CD14-positive monocyte (primary cell): Measurements from ENCODE around the gene SLC35E4. TPM values are rescaled to one million over a fixed set of nuclear protein-coding genes. Genes with fewer than 3 reads are reported as not detected.

Experiments used
- DNase-seq, 3 donors: peaks; one replicate each; pipeline ENCODE4 v3.0.0-alpha.2; 2011 to 2022
- H2AFZ ChIP-seq: 2 replicates; pipeline ENCODE4 v1.6.0; 2012; ENCODE audit warnings: mild to moderate bottlenecking, low read depth, low read length, inconsistent platforms; ENCODE audit not compliant: insufficient read depth, poor library complexity, severe bottlenecking
- H3K27ac ChIP-seq, 2 donors: 1 replicate in 1 of 2; 2 replicates in 1 of 2; pipeline ENCODE4 v1.5.1; 2012 to 2013; ENCODE audit warnings: low read length in 2 of 2, control low read depth in 1 of 2, inconsistent platforms in 1 of 2, low read depth in 1 of 2, mild to moderate bottlenecking in 1 of 2
- H3K27me3 ChIP-seq, 2 donors: one replicate each; pipeline versions ENCODE4 v1.6.0 to v1.6.1; 2011 to 2013; ENCODE audit warnings: low read length in 2 of 2; ENCODE audit not compliant: control insufficient read depth in 2 of 2, insufficient read depth in 2 of 2
- H3K36me3 ChIP-seq, 2 donors: replicated peaks in 1 of 2; 1 replicate in 1 of 2; 2 replicates in 1 of 2; pipeline versions ENCODE4 v1.5.1 to v1.6.1; 2012 to 2013; ENCODE audit warnings: low read length in 2 of 2, control low read depth in 1 of 2, inconsistent platforms in 1 of 2, mild to moderate bottlenecking in 1 of 2; ENCODE audit not compliant: insufficient read depth in 2 of 2, control insufficient read depth in 1 of 2
- H3K4me1 ChIP-seq, 2 donors: 1 replicate in 1 of 2; 2 replicates in 1 of 2; pipeline versions ENCODE4 v1.5.1 to v1.6.1; 2012 to 2013; ENCODE audit warnings: low read length in 2 of 2, control low read depth in 1 of 2, inconsistent platforms in 1 of 2, mild to moderate bottlenecking in 1 of 2, moderate library complexity in 1 of 2; ENCODE audit not compliant: insufficient read depth in 2 of 2, control insufficient read depth in 1 of 2
- H3K4me2 ChIP-seq: replicated peaks from 2 replicates; pipeline ENCODE3; 2012; ENCODE audit warnings: low read length, moderate library complexity, mild to moderate bottlenecking; ENCODE audit not compliant: poor library complexity, severe bottlenecking; ENCODE audit errors: extremely low read depth
- H3K4me3 ChIP-seq, 3 experiments: fragments of 200-600 bp in 1 of 3; sonication (generic) in 1 of 3; replicated peaks in 1 of 3; 1 replicate in 2 of 3; 2 replicates in 1 of 3; pipeline ENCODE4 v1.5.1; 2011 to 2013; ENCODE audit warnings: low read length in 3 of 3, mild to moderate bottlenecking in 3 of 3, control low read depth in 2 of 3, low read depth in 2 of 3, inconsistent platforms in 1 of 3, moderate library complexity in 1 of 3
- H3K79me2 ChIP-seq: 2 replicates; pipeline ENCODE4 v1.6.0; 2012; ENCODE audit warnings: mild to moderate bottlenecking, control low read depth, inconsistent platforms, low read length, moderate library complexity; ENCODE audit not compliant: insufficient read depth
- H3K9ac ChIP-seq: 2 replicates; pipeline ENCODE4 v1.6.0; 2017; ENCODE audit warnings: low read length, mild to moderate bottlenecking; ENCODE audit not compliant: insufficient read depth, poor library complexity, severe bottlenecking
- H3K9me3 ChIP-seq, 2 donors: replicated peaks in 1 of 2; 1 replicate in 1 of 2; 2 replicates in 1 of 2; pipeline versions ENCODE4 v1.5.1 to v1.6.1; 2012 to 2013; ENCODE audit warnings: low read length in 2 of 2, control low read depth in 1 of 2; ENCODE audit not compliant: control insufficient read depth in 1 of 2, insufficient read depth in 1 of 2
- H4K20me1 ChIP-seq: 2 replicates; pipeline ENCODE4 v1.6.0; 2012; ENCODE audit warnings: mild to moderate bottlenecking, low read length, control low read depth, moderate library complexity; ENCODE audit not compliant: insufficient read depth
- H3K27ac Mint-ChIP-seq, 7 donors: one replicate each; pipeline ENCODE4 v1.8.0; 2020; ENCODE audit warnings: mild to moderate bottlenecking in 7 of 7, mixed read lengths in 7 of 7, moderate library complexity in 6 of 7, inconsistent platforms in 2 of 7
- H3K27me3 Mint-ChIP-seq, 3 donors: one replicate each; pipeline ENCODE4 v1.8.0; 2021 to 2022; ENCODE audit warnings: low read depth in 3 of 3, mild to moderate bottlenecking in 3 of 3, mixed read lengths in 3 of 3, moderate library complexity in 3 of 3, inconsistent platforms in 1 of 3
- H3K36me3 Mint-ChIP-seq, 2 donors: one replicate each; pipeline ENCODE4 v1.8.0; 2020; ENCODE audit warnings: mixed read lengths in 2 of 2, inconsistent platforms in 1 of 2, mild to moderate bottlenecking in 1 of 2
- H3K4me1 Mint-ChIP-seq: one replicate; pipeline ENCODE4 v1.8.0; 2020; ENCODE audit warnings: mild to moderate bottlenecking, mixed read lengths
- H3K4me3 Mint-ChIP-seq, 2 donors: one replicate each; pipeline ENCODE4 v1.8.0; 2020; ENCODE audit warnings: mild to moderate bottlenecking in 2 of 2, mixed read lengths in 2 of 2, moderate library complexity in 1 of 2
- H3K9me3 Mint-ChIP-seq, 7 donors: one replicate each; pipeline ENCODE4 v1.8.0; 2020 to 2022; ENCODE audit warnings: mixed read lengths in 7 of 7, mild to moderate bottlenecking in 6 of 7, moderate library complexity in 6 of 7, inconsistent platforms in 2 of 7
- WGBS: methylation state at CpG from one replicate; pipeline ENCODE4 v1.1.5; 2013; ENCODE audit warnings: missing lambda C conversion rate; ENCODE audit not compliant: insufficient coverage; 5-methylcytosine and 5-hydroxymethylcytosine counted together
- intact Hi-C, 2 donors: fragments of 100-400 bp; cut with micrococcal nuclease; formaldehyde crosslinking; loops; one replicate each; pipeline versions ENCODE4 v1.15.0 to v1.15.1; 2023
- polyA plus RNA-seq, 3 donors: library from polyadenylated mRNA; depleted of rRNA in 1 of 3; unstranded in 2 of 3; stranded (reverse) in 1 of 3; fragments of 300-500 nt in 2 of 3; fragments of >200 nt in 1 of 3; fragmentation: Illumina TruSeq in 2 of 3; gene quantifications; 1 replicate in 2 of 3; 2 replicates in 1 of 3; pipeline ENCODE4 v1.2.3, GENCODE V29; 2012 to 2021
- TF ChIP-seq, protein P1 (sequence below): fragments of 200-600 bp; IDR thresholded peaks from one replicate; pipeline ENCODE4 v1.8.0; 2022; ENCODE audit warnings: antibody characterized with exemption, mild to moderate bottlenecking

SLC35E4 gene
- polyA plus RNA-seq, 3 donors = 1.4 to 2.4 (median 1.6) TPM

DNA sequence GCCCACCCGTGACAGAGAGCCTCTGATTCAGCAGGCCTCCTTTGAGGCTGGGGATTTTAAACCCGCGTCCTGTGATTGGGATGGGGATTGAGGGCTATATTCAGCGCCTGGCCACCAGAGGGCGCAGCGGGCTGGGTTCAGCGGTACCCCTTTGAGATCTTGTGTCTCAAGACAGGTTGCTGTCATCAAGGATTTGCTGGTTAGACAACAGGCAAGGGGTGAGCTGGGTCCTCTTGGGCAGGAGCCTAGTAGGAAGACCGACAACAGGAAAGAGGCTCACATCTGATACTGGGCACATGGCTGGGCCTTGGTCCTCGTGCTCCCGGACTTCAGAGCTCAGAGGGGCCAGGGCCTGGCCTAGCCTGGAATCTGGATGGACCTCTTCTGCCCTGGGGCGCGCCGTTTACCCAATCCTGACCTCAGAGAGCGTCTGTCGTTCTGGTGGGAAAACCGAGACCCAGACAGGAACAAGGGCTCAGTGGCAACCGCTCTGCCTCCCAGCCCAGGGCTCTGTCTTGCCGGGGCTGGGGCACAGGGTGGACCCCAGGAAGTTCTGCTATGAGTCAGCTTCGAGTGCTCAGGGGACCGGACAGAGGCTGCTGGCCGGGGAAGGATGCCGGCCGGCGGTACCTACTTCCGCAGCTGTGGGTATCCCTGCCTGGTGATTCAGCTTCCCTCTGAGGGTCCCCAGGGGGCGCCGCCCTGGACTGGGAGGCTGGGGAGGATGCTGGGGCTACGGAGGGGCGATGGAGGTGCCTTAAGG lies 929 bp upstream of the SLC35E4 start:
- peaks cover 0 to 6% of the 10 kb centered on the region in 2 donors for H3K27me3 ChIP-seq
- peaks cover 21% of the 10 kb centered on the region for H3K4me1 Mint-ChIP-seq
- H3K4me3 ChIP-seq = peak overlapping the region; percentile 29 to 79 (median 55)
- H3K9me3 ChIP-seq = no peaks in the 10 kb centered on the region
- H3K27ac Mint-ChIP-seq = peak overlapping the region; percentile 92 to 98 (median 93)
- H3K36me3 Mint-ChIP-seq = no peaks in the 10 kb centered on the region
- H2AFZ ChIP-seq = peak overlapping the region; percentile 87
- peaks cover 4 to 11% (median 5%) of the 10 kb centered on the region in 3 donors for H3K27me3 Mint-ChIP-seq
- intact Hi-C loops = loop anchor here in 1 of 2 donors (1.0 to 2.0 kb wide), 4 partner anchors 14 to 120 kb away; partner anchors contain the start of genes DUSP18 and TCN2
- H3K79me2 ChIP-seq = no peaks in the 10 kb centered on the region
- no peaks in the 10 kb centered on the region for H4K20me1 ChIP-seq
- H3K9ac ChIP-seq = peak overlapping the region; percentile 74
- peaks cover 0 to 7% (median 2%) of the 10 kb centered on the region in 7 donors for H3K9me3 Mint-ChIP-seq
- peak; percentile 90 to 97 (median 95) for DNase-seq
- peaks cover 28 to 33% of the 10 kb centered on the region in 2 donors for H3K4me1 ChIP-seq
- peak overlapping the region; percentile 92 for H3K27ac ChIP-seq
- H3K4me2 ChIP-seq = peak overlapping the region; percentile 98
- no peaks in the 10 kb centered on the region for H3K36me3 ChIP-seq
- WGBS = 5% methylated on average over 26 of the region's 29 CpGs
- H3K4me3 Mint-ChIP-seq = peak overlapping the region; percentile 70 to 86
- TF ChIP-seq, protein P1, sequence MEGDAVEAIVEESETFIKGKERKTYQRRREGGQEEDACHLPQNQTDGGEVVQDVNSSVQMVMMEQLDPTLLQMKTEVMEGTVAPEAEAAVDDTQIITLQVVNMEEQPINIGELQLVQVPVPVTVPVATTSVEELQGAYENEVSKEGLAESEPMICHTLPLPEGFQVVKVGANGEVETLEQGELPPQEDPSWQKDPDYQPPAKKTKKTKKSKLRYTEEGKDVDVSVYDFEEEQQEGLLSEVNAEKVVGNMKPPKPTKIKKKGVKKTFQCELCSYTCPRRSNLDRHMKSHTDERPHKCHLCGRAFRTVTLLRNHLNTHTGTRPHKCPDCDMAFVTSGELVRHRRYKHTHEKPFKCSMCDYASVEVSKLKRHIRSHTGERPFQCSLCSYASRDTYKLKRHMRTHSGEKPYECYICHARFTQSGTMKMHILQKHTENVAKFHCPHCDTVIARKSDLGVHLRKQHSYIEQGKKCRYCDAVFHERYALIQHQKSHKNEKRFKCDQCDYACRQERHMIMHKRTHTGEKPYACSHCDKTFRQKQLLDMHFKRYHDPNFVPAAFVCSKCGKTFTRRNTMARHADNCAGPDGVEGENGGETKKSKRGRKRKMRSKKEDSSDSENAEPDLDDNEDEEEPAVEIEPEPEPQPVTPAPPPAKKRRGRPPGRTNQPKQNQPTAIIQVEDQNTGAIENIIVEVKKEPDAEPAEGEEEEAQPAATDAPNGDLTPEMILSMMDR = peak; percentile 94

DNA sequence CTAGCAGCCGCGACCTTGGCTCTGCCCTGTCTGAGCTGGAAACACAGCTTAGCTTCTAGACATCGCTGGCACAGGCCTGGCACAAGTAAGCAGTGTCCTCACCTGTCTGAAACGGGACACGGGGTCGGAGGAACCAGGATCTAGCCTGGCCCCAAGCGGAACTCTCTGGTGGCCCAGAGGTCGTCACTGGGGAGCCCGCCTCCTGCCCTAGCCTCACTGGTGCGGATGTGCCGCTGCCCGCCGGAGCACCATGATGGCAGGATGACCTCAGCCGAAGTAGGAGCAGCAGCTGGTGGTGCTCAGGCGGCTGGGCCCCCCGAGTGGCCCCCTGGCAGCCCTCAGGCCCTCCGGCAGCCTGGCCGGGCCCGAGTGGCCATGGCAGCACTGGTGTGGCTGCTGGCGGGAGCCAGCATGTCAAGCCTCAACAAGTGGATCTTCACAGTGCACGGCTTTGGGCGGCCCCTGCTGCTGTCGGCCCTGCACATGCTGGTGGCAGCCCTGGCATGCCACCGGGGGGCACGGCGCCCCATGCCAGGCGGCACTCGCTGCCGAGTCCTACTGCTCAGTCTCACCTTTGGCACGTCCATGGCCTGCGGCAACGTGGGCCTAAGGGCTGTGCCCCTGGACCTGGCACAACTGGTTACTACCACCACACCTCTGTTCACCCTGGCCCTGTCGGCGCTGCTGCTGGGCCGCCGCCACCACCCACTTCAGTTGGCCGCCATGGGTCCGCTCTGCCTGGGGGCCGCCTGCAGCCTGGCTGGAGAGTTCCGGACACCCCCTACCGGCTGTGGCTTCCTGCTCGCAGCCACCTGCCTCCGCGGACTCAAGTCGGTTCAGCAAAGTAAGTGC lies 871 bp downstream of the SLC35E4 start:
- no peak for DNase-seq
- peak overlapping the region in 1 of 2 donors; percentile 92 for H3K27ac ChIP-seq

More for the DNA sequence above, 871 bp downstream of the SLC35E4 start:
- Histone ChIP-seq H2AFZ (peak overlapping the region; percentile 87), H3K79me2 (no peaks in the 10 kb centered on the region), H4K20me1 (no peaks in the 10 kb centered on the region), H3K4me3 (peak overlapping the region; percentile 29 to 79 (median 46)), H3K9ac (peak overlapping the region; percentile 74), H3K27me3 (peaks cover 0 to 6% of the 10 kb centered on the region in 2 donors), H3K4me2 (peak overlapping the region; percentile 98), H3K36me3 (no peaks in the 10 kb centered on the region), H3K4me1 (peaks cover 28 to 33% of the 10 kb centered on the region in 2 donors), H3K9me3 (no peaks in the 10 kb centered on the region)
- peak overlapping the region; percentile 84 to 93 for H3K4me3 Mint-ChIP-seq
- WGBS = 72% methylated on average over 45 of the region's 45 CpGs
- H3K9me3 Mint-ChIP-seq = peaks cover 0 to 7% (median 2%) of the 10 kb centered on the region in 7 donors
- intact Hi-C loops = no loop called here
- TF ChIP-seq, protein P1 = no peak
- H3K27me3 Mint-ChIP-seq = peaks cover 3 to 11% (median 5%) of the 10 kb centered on the region in 3 donors
- peaks cover 21% of the 10 kb centered on the region for H3K4me1 Mint-ChIP-seq
- H3K36me3 Mint-ChIP-seq = no peaks in the 10 kb centered on the region
- H3K27ac Mint-ChIP-seq = peak overlapping the region in 4 of 7 donors; percentile 40 to 77 (median 66)
